Endothelial cell of umbilical vein (primary cell): ENCODE measurements around the gene RABEP2. TPM values are rescaled to one million over a fixed set of nuclear protein-coding genes. Genes with fewer than 3 reads are reported as not detected.
"Not testable (repeated sequence)": the region's sequence is repeated elsewhere in the genome, so short reads cannot be mapped to it uniquely, and the experiment has no call there.

Source experiments
- BruUV-seq: library from RNA; stranded (reverse); fragments of 400-500 nt; replicated peaks from 2 replicates; lab custom pipeline; 2021; lab: Mats Ljungman, UMichigan
- CTCF ChIA-PET: fragments of 300-600, 350-600 bp; sonication (Branson Sonifier 250); formaldehyde crosslinking; loops from one replicate; lab custom pipeline; 2021; ENCODE audit warnings: antibody characterized with exemption, inconsistent platforms; lab: Charles Lee
- POLR2A ChIA-PET: fragments of 300-600, 350-600 bp; sonication (Branson Sonifier 250); formaldehyde crosslinking; loops from one replicate; lab custom pipeline; 2021; ENCODE audit warnings: antibody characterized with exemption, inconsistent platforms; lab: Charles Lee
- DNase-seq: peaks from one replicate; pipeline ENCODE4 v3.0.0-alpha.2; 2011; ENCODE audit warnings: low read depth, low spot score
- FAIRE-seq: peaks from 2 replicates; lab custom pipeline; 2011; peaks lifted over from hg19 to GRCh38; lab: Jason Lieb, UNC
- H2AFZ ChIP-seq: 2 replicates; pipeline ENCODE4 v1.6.0; 2012; ENCODE audit warnings: low read depth, low read length, control low read depth, inconsistent platforms
- H3K27ac ChIP-seq: 2 replicates; pipeline ENCODE4 v1.5.1; 2011; ENCODE audit warnings: low read depth, mild to moderate bottlenecking, control low read depth, low read length, moderate library complexity; ENCODE audit not compliant: insufficient read depth
- H3K27me3 ChIP-seq, 2 experiments: 2 replicates each; pipeline versions ENCODE4 v1.6.0 to v1.6.1; 2011; ENCODE audit warnings: low read length in 2 of 2, mixed read lengths in 1 of 2; ENCODE audit not compliant: control insufficient read depth in 2 of 2, insufficient read depth in 2 of 2
- H3K36me3 ChIP-seq, 2 experiments: 2 replicates in 1 of 2; 3 replicates in 1 of 2; pipeline ENCODE4 v1.5.1; 2011; ENCODE audit warnings: low read length in 2 of 2, mild to moderate bottlenecking in 1 of 2, moderate library complexity in 1 of 2; ENCODE audit not compliant: control insufficient read depth in 2 of 2, insufficient read depth in 2 of 2; ENCODE audit errors: extremely low read depth in 1 of 2
- H3K4me1 ChIP-seq: 3 replicates; pipeline ENCODE4 v1.5.1; 2011; ENCODE audit warnings: mild to moderate bottlenecking, low read length; ENCODE audit not compliant: control insufficient read depth, insufficient read depth; ENCODE audit errors: extremely low read depth
- H3K4me2 ChIP-seq: 2 replicates; pipeline ENCODE4 v1.6.1; 2011; ENCODE audit warnings: low read length, control low read depth, mixed read lengths; ENCODE audit not compliant: insufficient read depth
- H3K4me3 ChIP-seq, 3 experiments: fragments of 200-600 bp in 1 of 3; sonication (generic), shearing (Covaris generic) in 1 of 3; replicated peaks in 1 of 3; 2 replicates each; pipeline ENCODE4 v1.5.1; 2011 to 2016; ENCODE audit warnings: control low read depth in 3 of 3, low read length in 3 of 3, mild to moderate bottlenecking in 2 of 3, inconsistent platforms in 1 of 3, low read depth in 1 of 3, moderate library complexity in 1 of 3; ENCODE audit not compliant: insufficient read depth in 1 of 3
- H3K79me2 ChIP-seq: 2 replicates; pipeline ENCODE4 v1.6.0; 2012; ENCODE audit warnings: low read length, inconsistent platforms; ENCODE audit not compliant: control insufficient read depth, insufficient read depth
- H3K9ac ChIP-seq: replicated peaks from 2 replicates; pipeline ENCODE3; 2011; ENCODE audit warnings: low read length, control low read depth; ENCODE audit not compliant: insufficient read depth; ENCODE audit errors: extremely low read depth
- H3K9me1 ChIP-seq: replicated peaks from 3 replicates; pipeline ENCODE4 v1.6.0; 2011; ENCODE audit warnings: mild to moderate bottlenecking, low read length; ENCODE audit not compliant: control insufficient read depth, insufficient read depth; ENCODE audit errors: extremely low read depth
- H3K9me3 ChIP-seq: replicated peaks from 2 replicates; pipeline ENCODE4 v1.5.1; 2012; ENCODE audit warnings: low read length, inconsistent platforms; ENCODE audit not compliant: control insufficient read depth, insufficient read depth
- H4K20me1 ChIP-seq: replicated peaks from 2 replicates; pipeline ENCODE3; 2011; ENCODE audit warnings: mild to moderate bottlenecking, low read length; ENCODE audit not compliant: control insufficient read depth, insufficient read depth; ENCODE audit errors: extremely low read depth
- EZH2 ChIP-seq: IDR thresholded peaks from 2 replicates; pipeline ENCODE4 v1.6.1; 2012; ENCODE audit warnings: borderline replicate concordance, low read depth, mild to moderate bottlenecking, moderate library complexity, low read length, inconsistent platforms; ENCODE audit not compliant: severe bottlenecking
- FOS ChIP-seq: IDR thresholded peaks from 2 replicates; pipeline ENCODE4 v1.6.1; 2011; ENCODE audit warnings: mild to moderate bottlenecking, low read length, moderate library complexity, borderline replicate concordance; ENCODE audit not compliant: insufficient read depth
- GATA2 ChIP-seq: IDR thresholded peaks from 2 replicates; pipeline ENCODE4 v1.7.0; 2011; ENCODE audit warnings: low read depth, mild to moderate bottlenecking, moderate library complexity, mixed read lengths, low read length; ENCODE audit not compliant: insufficient read length, insufficient read depth
- JUN ChIP-seq: IDR thresholded peaks from 2 replicates; pipeline ENCODE4 v1.6.1; 2011; ENCODE audit warnings: borderline replicate concordance, low read depth; ENCODE audit not compliant: insufficient read length, insufficient read depth
- MAX ChIP-seq: IDR thresholded peaks from 2 replicates; pipeline ENCODE4 v1.6.1; 2011; ENCODE audit not compliant: insufficient read depth, insufficient read length
- MYC ChIP-seq: IDR thresholded peaks from one replicate; pipeline ENCODE4 v1.6.1; 2011; ENCODE audit warnings: mild to moderate bottlenecking, low read depth, low read length
- POLR2A ChIP-seq: IDR thresholded peaks from 2 replicates; pipeline ENCODE4 v1.6.1; 2012; ENCODE audit warnings: low read depth, mild to moderate bottlenecking, control low read depth, low read length
- POLR2AphosphoS5 ChIP-seq: IDR thresholded peaks from 2 replicates; pipeline ENCODE4 v1.6.1; 2012; ENCODE audit warnings: low read depth, mild to moderate bottlenecking, control low read depth, low read length, moderate library complexity; ENCODE audit not compliant: insufficient read depth
- dilution Hi-C: fragments of 300-500 bp; cut with MboI; formaldehyde crosslinking; loops from one replicate; pipeline ENCODE4 v1.15.0; 2019; ENCODE audit warnings: low sequenced_read_pairs; ENCODE audit not compliant: extremely low pct_ligation_motif_present
- intact Hi-C: fragments of 100-400 bp; cut with micrococcal nuclease; formaldehyde crosslinking; loops from one replicate; pipeline ENCODE4 v1.10.0; 2022
- polyA plus RNA-seq, 4 experiments: library from polyadenylated mRNA; depleted of rRNA in 3 of 4; stranded (reverse) in 3 of 4; unstranded in 1 of 4; fragments of >200 nt; gene quantifications; 2 replicates each; pipeline versions ENCODE4 v1.2.1 to v1.2.3, GENCODE V29; 2011 to 2012; ENCODE audit warnings: missing spikeins in 1 of 4
- total RNA-seq: library from RNA; stranded (reverse); gene quantifications from 2 replicates; pipeline ENCODE4 v1.2.3, GENCODE V29; 2021
- TF ChIP-seq, protein P1 (sequence below), 2 donors: IDR thresholded peaks; 1 replicate in 1 of 2; 2 replicates in 1 of 2; pipeline ENCODE4 v1.5.1; 2011; ENCODE audit warnings: low read length in 2 of 2, mild to moderate bottlenecking in 2 of 2, moderate library complexity in 2 of 2, control low read depth in 1 of 2, inconsistent platforms in 1 of 2, low read depth in 1 of 2; ENCODE audit not compliant: insufficient read depth in 1 of 2; ENCODE audit errors: extremely low read depth in 1 of 2

Gene RABEP2
- total and polyA plus RNA-seq, 2 donors (not counting 3 experiments of a cell fraction or from before 2014, with no cell fraction given), result 25.9 to 37.4 TPM

- no TSS peak for BruUV-seq
- H2AFZ ChIP-seq, result no peak overlapping the region
- POLR2A ChIA-PET, result no interaction called here
These were observed 42.4 kb downstream of the RABEP2 start for GRCh38 chr16:28882551-28883160.

DNA sequence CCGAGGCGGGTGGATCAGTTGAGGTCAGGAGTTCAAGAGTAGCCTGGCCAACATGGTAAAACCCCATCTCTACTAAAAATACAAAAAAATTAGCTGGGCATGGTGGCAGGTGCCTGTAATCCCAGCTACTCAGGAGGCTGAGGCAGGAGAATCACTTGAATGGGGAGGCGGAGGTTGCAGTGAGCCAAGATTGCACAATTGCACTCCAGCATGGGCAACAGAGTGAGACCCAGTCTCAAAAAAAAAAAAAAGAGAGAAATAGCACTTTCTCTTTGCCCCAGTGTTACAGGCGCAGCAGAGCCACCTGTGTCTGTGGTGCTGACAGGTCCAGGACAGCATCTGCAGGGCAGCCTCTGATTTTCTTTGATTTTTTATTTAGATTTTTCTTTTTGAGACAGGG lies 43.5 kb downstream of the RABEP2 start:
- H2AFZ ChIP-seq, H3K27me3 ChIP-seq, H3K9me1 ChIP-seq, FAIRE-seq, H3K9me3 ChIP-seq, H3K36me3 ChIP-seq, dilution Hi-C loops, intact Hi-C loops, H3K4me3 ChIP-seq, H3K4me2 ChIP-seq, DNase-seq, POLR2A ChIA-PET, H4K20me1 ChIP-seq, H3K27ac ChIP-seq, BruUV-seq, H3K9ac ChIP-seq, CTCF ChIA-PET, H3K79me2 ChIP-seq: not testable (repeated sequence)
- H3K4me1 ChIP-seq, result peaks cover 12% of the 10 kb centered on the region

More at GRCh38 chr16:28882551-28883160, 42.4 kb downstream of the RABEP2 start:
- H3K4me2 ChIP-seq, result no peak overlapping the region
- no peaks in the 10 kb centered on the region for H3K27me3 ChIP-seq
- H3K9ac ChIP-seq, result no peak overlapping the region
- no peaks in the 10 kb centered on the region for H3K79me2 ChIP-seq
- H3K27ac ChIP-seq, result no peak overlapping the region
- H3K36me3 ChIP-seq, result no peaks in the 10 kb centered on the region
- intact Hi-C loops, result no loop called here
- TF ChIP-seq MAX, result no peak
- no peak for TF ChIP-seq EZH2
- no peak for TF ChIP-seq JUN
- TF ChIP-seq POLR2A, result no peak
- TF ChIP-seq, protein P1, sequence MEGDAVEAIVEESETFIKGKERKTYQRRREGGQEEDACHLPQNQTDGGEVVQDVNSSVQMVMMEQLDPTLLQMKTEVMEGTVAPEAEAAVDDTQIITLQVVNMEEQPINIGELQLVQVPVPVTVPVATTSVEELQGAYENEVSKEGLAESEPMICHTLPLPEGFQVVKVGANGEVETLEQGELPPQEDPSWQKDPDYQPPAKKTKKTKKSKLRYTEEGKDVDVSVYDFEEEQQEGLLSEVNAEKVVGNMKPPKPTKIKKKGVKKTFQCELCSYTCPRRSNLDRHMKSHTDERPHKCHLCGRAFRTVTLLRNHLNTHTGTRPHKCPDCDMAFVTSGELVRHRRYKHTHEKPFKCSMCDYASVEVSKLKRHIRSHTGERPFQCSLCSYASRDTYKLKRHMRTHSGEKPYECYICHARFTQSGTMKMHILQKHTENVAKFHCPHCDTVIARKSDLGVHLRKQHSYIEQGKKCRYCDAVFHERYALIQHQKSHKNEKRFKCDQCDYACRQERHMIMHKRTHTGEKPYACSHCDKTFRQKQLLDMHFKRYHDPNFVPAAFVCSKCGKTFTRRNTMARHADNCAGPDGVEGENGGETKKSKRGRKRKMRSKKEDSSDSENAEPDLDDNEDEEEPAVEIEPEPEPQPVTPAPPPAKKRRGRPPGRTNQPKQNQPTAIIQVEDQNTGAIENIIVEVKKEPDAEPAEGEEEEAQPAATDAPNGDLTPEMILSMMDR (IDR thresholded peaks at IDR 0.05; ENCODE audit: extremely low read depth in 1 of 2, insufficient read depth in 1 of 2, low read depth in 1 of 2, low read length in 2 of 2), result no peak
- no peak for TF ChIP-seq FOS
- TF ChIP-seq GATA2, result no peak
- TF ChIP-seq MYC, result no peak
- no peak for TF ChIP-seq POLR2AphosphoS5
- CTCF ChIA-PET, result interaction anchor here (0.9 kb wide), 1 partner anchor 63 kb away, joined by 3 read pairs; no protein-coding TSS in a partner anchor
- H3K4me1 ChIP-seq, result peaks cover 12% of the 10 kb centered on the region
- no peaks in the 10 kb centered on the region for H4K20me1 ChIP-seq
- DNase-seq (no peak), FAIRE-seq (no peak)
- dilution Hi-C loops, result no loop called here
- no peaks in the 10 kb centered on the region for H3K9me3 ChIP-seq
- H3K9me1 ChIP-seq, result no peaks in the 10 kb centered on the region
- no peak overlapping the region for H3K4me3 ChIP-seq
